HG02763 (cell line): ENCODE measurements around the gene COPS9.

Experiments
- ATAC-seq: cut with Tn5 transposase; IDR thresholded peaks from one replicate; pipeline ENCODE4 v1.9.1; 2021; ENCODE audit warnings: mild to moderate bottlenecking, moderate library complexity; ENCODE audit not compliant: unreplicated experiment

Gene COPS9

GRCh38 chr2:240137596-240138253 is 1.6 kb upstream of the COPS9 start:
- ATAC-seq, result no peak

GRCh38 chr2:240136671-240137292 is 677 bp upstream of the COPS9 start:
- ATAC-seq, result no peak

- peak; percentile 16 for ATAC-seq
Measured at GRCh38 chr2:240135706-240136012, 446 bp downstream of the COPS9 start.

- ATAC-seq, result no peak
Measured at GRCh38 chr2:240134956-240135520, 1.1 kb downstream of the COPS9 start.

- ATAC-seq, result no peak
Measured at GRCh38 chr2:240134466-240134865, 1.6 kb downstream of the COPS9 start.

- ATAC-seq, result no peak
Measured at GRCh38 chr2:240133401-240133800, 2.7 kb downstream of the COPS9 start.

- no peak for ATAC-seq
Measured at GRCh38 chr2:240132651-240132980, 3.5 kb downstream of the COPS9 start.

- ATAC-seq, result no peak
Measured at GRCh38 chr2:240131941-240132650, 4.0 kb downstream of the COPS9 start.

- no peak for ATAC-seq
Measured at GRCh38 chr2:240131296-240131695, 4.8 kb downstream of the COPS9 start.

- ATAC-seq, result no peak
Measured at GRCh38 chr2:240130393-240131195, 5.5 kb downstream of the COPS9 start.

GRCh38 chr2:240129731-240130392 is 6.2 kb downstream of the COPS9 start:
- no peak for ATAC-seq

GRCh38 chr2:240129311-240129710 is 6.8 kb downstream of the COPS9 start:
- ATAC-seq, result no peak

- ATAC-seq, result no peak
Measured at GRCh38 chr2:240128608-240129145, 7.4 kb downstream of the COPS9 start.

GRCh38 chr2:240127911-240128607 is 8.0 kb downstream of the COPS9 start:
- ATAC-seq, result no peak

- ATAC-seq, result no peak
Measured at GRCh38 chr2:240127191-240127750, 8.8 kb downstream of the COPS9 start.

- ATAC-seq, result no peak
Measured at GRCh38 chr2:240126731-240127130, 9.4 kb downstream of the COPS9 start.

- ATAC-seq, result no peak
Measured at GRCh38 chr2:240125742-240126141, 10.4 kb downstream of the COPS9 start.

GRCh38 chr2:240124651-240125030 is 11.5 kb downstream of the COPS9 start:
- no peak for ATAC-seq

GRCh38 chr2:240123821-240124650 is 12.1 kb downstream of the COPS9 start:
- no peak for ATAC-seq
